H9 (cell line): ENCODE measurements around the gene AQP3. TPM values are rescaled to one million over a fixed set of nuclear protein-coding genes. Genes with fewer than 3 reads are reported as not detected.

Source experiments
- DNase-seq: peaks from one replicate; pipeline ENCODE4 v3.0.0-alpha.2; 2017
- H2AFZ ChIP-seq: one replicate; pipeline ENCODE4 v1.6.1; 2013; ENCODE audit warnings: mild to moderate bottlenecking, low read length, control low read depth, moderate library complexity
- H2AK5ac ChIP-seq: 2 replicates; pipeline ENCODE4 v1.6.1; 2013; ENCODE audit warnings: low read length, control low read depth, mixed read lengths; ENCODE audit not compliant: insufficient read length
- H2BK120ac ChIP-seq: one replicate; pipeline ENCODE4 v1.6.1; 2013; ENCODE audit warnings: low read depth, mild to moderate bottlenecking, low read length, control low read depth, inconsistent platforms; ENCODE audit not compliant: poor library complexity, severe bottlenecking
- H2BK12ac ChIP-seq: 2 replicates; pipeline ENCODE4 v1.6.1; 2013; ENCODE audit warnings: low read length, control low read depth, mixed read lengths, low read depth; ENCODE audit not compliant: insufficient read length
- H2BK15ac ChIP-seq: 2 replicates; pipeline ENCODE4 v1.6.1; 2013; ENCODE audit warnings: low read depth, low read length, control low read depth
- H2BK20ac ChIP-seq: one replicate; pipeline ENCODE4 v1.6.1; 2013; ENCODE audit warnings: low read depth, mild to moderate bottlenecking, low read length, control low read depth, inconsistent platforms; ENCODE audit not compliant: poor library complexity, severe bottlenecking
- H2BK5ac ChIP-seq: 2 replicates; pipeline ENCODE4 v1.6.1; 2013; ENCODE audit warnings: low read length, control low read depth, mixed read lengths; ENCODE audit not compliant: insufficient read length
- H3K14ac ChIP-seq: 2 replicates; pipeline ENCODE4 v1.6.1; 2013; ENCODE audit warnings: low read length, control low read depth; ENCODE audit not compliant: insufficient read depth
- H3K18ac ChIP-seq: 2 replicates; pipeline ENCODE4 v1.6.1; 2013; ENCODE audit warnings: low read depth, mild to moderate bottlenecking, mixed read lengths, low read length, control low read depth; ENCODE audit not compliant: insufficient read length
- H3K23ac ChIP-seq: 2 replicates; pipeline ENCODE4 v1.6.1; 2013; ENCODE audit warnings: low read length, control low read depth, mixed read lengths, low read depth; ENCODE audit not compliant: insufficient read length
- H3K23me2 ChIP-seq: 2 replicates; pipeline ENCODE4 v1.6.1; 2013; ENCODE audit warnings: low read depth, mild to moderate bottlenecking, mixed read lengths, low read length, control low read depth; ENCODE audit not compliant: insufficient read length, poor library complexity, severe bottlenecking
- H3K27ac ChIP-seq: 2 replicates; pipeline ENCODE4 v1.5.1; 2013; ENCODE audit warnings: low read length, control low read depth, mixed read lengths, low read depth; ENCODE audit not compliant: insufficient read length
- H3K27me3 ChIP-seq: 2 replicates; pipeline ENCODE4 v1.6.1; 2013; ENCODE audit warnings: low read length, control low read depth, inconsistent platforms; ENCODE audit not compliant: insufficient read depth
- H3K4ac ChIP-seq: 2 replicates; pipeline ENCODE4 v1.6.1; 2013; ENCODE audit warnings: low read depth, mild to moderate bottlenecking, control low read depth, inconsistent platforms, low read length, moderate library complexity
- H3K4me1 ChIP-seq: 2 replicates; pipeline ENCODE4 v1.6.1; 2013; ENCODE audit warnings: low read length, control low read depth, inconsistent platforms; ENCODE audit not compliant: insufficient read depth
- H3K4me2 ChIP-seq: 2 replicates; pipeline ENCODE4 v1.6.1; 2013; ENCODE audit warnings: low read length, control low read depth, mixed read lengths; ENCODE audit not compliant: insufficient read length, insufficient read depth
- H3K56ac ChIP-seq: 2 replicates; pipeline ENCODE4 v1.6.1; 2013; ENCODE audit warnings: low read depth, mild to moderate bottlenecking, mixed read lengths, low read length, control low read depth; ENCODE audit not compliant: insufficient read length
- H3K79me1 ChIP-seq: 2 replicates; pipeline ENCODE4 v1.6.1; 2013; ENCODE audit warnings: low read depth, mild to moderate bottlenecking, moderate library complexity, low read length, control low read depth, inconsistent platforms; ENCODE audit not compliant: insufficient read depth, poor library complexity, severe bottlenecking
- H3K79me2 ChIP-seq: 2 replicates; pipeline ENCODE4 v1.6.1; 2013; ENCODE audit warnings: low read length, control low read depth, inconsistent platforms; ENCODE audit not compliant: insufficient read depth
- H3K9ac ChIP-seq: 2 replicates; pipeline ENCODE4 v1.6.1; 2013; ENCODE audit warnings: low read length, control low read depth, mixed read lengths; ENCODE audit not compliant: insufficient read length; ENCODE audit errors: extremely low read depth
- H3K9me3 ChIP-seq: one replicate; pipeline ENCODE4 v1.6.1; 2013; ENCODE audit warnings: low read depth, low read length, inconsistent platforms; ENCODE audit not compliant: control insufficient read depth
- H3T11ph ChIP-seq: one replicate; pipeline ENCODE4 v1.6.1; 2013; ENCODE audit warnings: mild to moderate bottlenecking, low read length, control low read depth, inconsistent platforms
- H4K20me1 ChIP-seq: one replicate; pipeline ENCODE4 v1.6.1; 2013; ENCODE audit not compliant: control insufficient read depth, insufficient read length, insufficient read depth
- H4K5ac ChIP-seq: 2 replicates; pipeline ENCODE4 v1.6.1; 2013; ENCODE audit warnings: low read depth, mild to moderate bottlenecking, mixed read lengths, low read length, control low read depth; ENCODE audit not compliant: insufficient read length
- H4K8ac ChIP-seq: replicated peaks from 2 replicates; pipeline ENCODE4 v1.6.1; 2013; ENCODE audit warnings: low read length, control low read depth, mixed read lengths, low read depth; ENCODE audit not compliant: insufficient read length
- H4K91ac ChIP-seq: 2 replicates; pipeline ENCODE4 v1.6.1; 2013; ENCODE audit warnings: low read depth, mild to moderate bottlenecking, moderate library complexity, mixed read lengths, low read length, control low read depth; ENCODE audit not compliant: insufficient read length
- H3K27ac Mint-ChIP-seq, 3 experiments: 2 replicates in 2 of 3; 3 replicates in 1 of 3; pipeline ENCODE4 v1.8.0; 2020 to 2021; ENCODE audit warnings: mixed read lengths in 3 of 3, mild to moderate bottlenecking in 1 of 3, moderate library complexity in 1 of 3
- H3K27me3 Mint-ChIP-seq: 2 replicates; pipeline ENCODE4 v1.8.0; 2021; ENCODE audit warnings: low read depth, mild to moderate bottlenecking, moderate library complexity, mixed read lengths
- H3K36me3 Mint-ChIP-seq, 3 experiments: 2 replicates in 2 of 3; 3 replicates in 1 of 3; pipeline ENCODE4 v1.8.0; 2020 to 2021; ENCODE audit warnings: low read depth in 3 of 3, mixed read lengths in 3 of 3; ENCODE audit not compliant: insufficient read depth in 1 of 3
- H3K4me1 Mint-ChIP-seq, 2 experiments: 2 replicates each; pipeline ENCODE4 v1.8.0; 2020; ENCODE audit warnings: mixed read lengths in 2 of 2
- H3K4me3 Mint-ChIP-seq, 2 experiments: 2 replicates in 1 of 2; 3 replicates in 1 of 2; pipeline ENCODE4 v1.8.0; 2020 to 2021; ENCODE audit warnings: mild to moderate bottlenecking in 2 of 2, mixed read lengths in 2 of 2, moderate library complexity in 1 of 2
- H3K9me3 Mint-ChIP-seq, 2 experiments: 2 replicates in 1 of 2; 3 replicates in 1 of 2; pipeline ENCODE4 v1.8.0; 2020; ENCODE audit warnings: mild to moderate bottlenecking in 2 of 2, mixed read lengths in 2 of 2, moderate library complexity in 1 of 2
- CTCF ChIP-seq: fragments of 200-600 bp; sonication (generic); conservative IDR thresholded peaks from 3 replicates; pipeline ENCODE4 v1.8.0; 2021; ENCODE audit warnings: antibody characterized with exemption, mild to moderate bottlenecking
- WGBS: extraction: QIAGEN DNeasy Blood & Tissue Kit; methylation state at CpG from one replicate; pipeline ENCODE4 v1.1.7; 2013; ENCODE audit warnings: missing lambda C conversion rate, low lambda C conversion rate, mixed read lengths; ENCODE audit not compliant: insufficient read length; ENCODE audit errors: extremely low coverage; 5-methylcytosine and 5-hydroxymethylcytosine counted together
- total RNA-seq: library from RNA; stranded (reverse); gene quantifications from 2 replicates; pipeline ENCODE4 v1.2.1, GENCODE V29; 2021

AQP3 gene
- total RNA-seq, 1 experiment from 2014 or later: 1.6 TPM

GRCh38 chr9:33475357-33475756, 28.0 kb upstream of the AQP3 start:
- H3K9me3 Mint-ChIP-seq: no peaks in the 10 kb centered on the region; a peak in 1 of 5 replicates
- H3K4me1 Mint-ChIP-seq: peaks cover 11 to 12% of the 10 kb centered on the region in 2 experiments; a peak in 3 of 4 replicates
- no peak overlapping the region for H3K9ac ChIP-seq
- H4K20me1 ChIP-seq: no peaks in the 10 kb centered on the region
- no peak overlapping the region for H3K4me2 ChIP-seq
- no peak overlapping the region for H3K14ac ChIP-seq
- peaks cover 6% of the 10 kb centered on the region for H3K23me2 ChIP-seq
- peaks cover 10 to 24% (median 18%) of the 10 kb centered on the region in 3 experiments; a peak in 6 of 7 replicates for H3K36me3 Mint-ChIP-seq
- no peak overlapping the region for H3K4ac ChIP-seq
- H4K5ac ChIP-seq: no peak overlapping the region
- H2AK5ac ChIP-seq: no peak overlapping the region
- H2AFZ ChIP-seq: no peak overlapping the region
- no peak overlapping the region for H4K91ac ChIP-seq
- no peaks in the 10 kb centered on the region for H3K9me3 ChIP-seq
- no peak overlapping the region for H2BK20ac ChIP-seq
- H4K8ac ChIP-seq: no peak overlapping the region
- H2BK120ac ChIP-seq: no peak overlapping the region
- H3K27ac Mint-ChIP-seq: no peak overlapping the region; a peak in 1 of 7 replicates
- H3K27ac ChIP-seq: no peak overlapping the region
- no peak overlapping the region for H3K4me3 Mint-ChIP-seq
- no peak overlapping the region for H3K23ac ChIP-seq
- no peak for TF ChIP-seq CTCF
- H3K18ac ChIP-seq: no peak overlapping the region
- peaks cover 11% of the 10 kb centered on the region for H3K79me2 ChIP-seq
- no peak overlapping the region for H2BK15ac ChIP-seq
- no CpG with 5 or more reads among the region's 1 CpG for WGBS
- no peaks in the 10 kb centered on the region for H3K27me3 Mint-ChIP-seq
- no peak overlapping the region for H2BK12ac ChIP-seq
- no peak overlapping the region for H3T11ph ChIP-seq
- no peak overlapping the region for H2BK5ac ChIP-seq
- no peak overlapping the region for H3K56ac ChIP-seq
- peaks cover 4% of the 10 kb centered on the region for H3K79me1 ChIP-seq
- DNase-seq: no peak
- H3K27me3 ChIP-seq: no peaks in the 10 kb centered on the region
- 0 out of 2 replicates have a peak, but pooled peaks cover 2% of the 10 kb centered on the region for H3K4me1 ChIP-seq
